ENCODE results near the gene SLC41A3. TPM values are rescaled to one million over a fixed set of nuclear protein-coding genes. Genes with fewer than 3 reads are reported as not detected.

The SLC41A3 gene
- total and polyA plus RNA-seq, 2 of the 8 experiments (the other 6 are each of a cell fraction or from before 2014, with no cell fraction given), result 30.2 to 56.4 TPM

GRCh38 chr3:126108676-126109050 is 24.7 kb upstream of the SLC41A3 start:
- Histone ChIP-seq H3K4me3 (ENCODE audit: extremely low read depth in 1 of 4, insufficient read depth in 2 of 4, low read depth in 3 of 4, low read length in 4 of 4) (no peak overlapping the region), H3K27ac (ENCODE audit: low read depth, low read length) (no peak overlapping the region), H3K27me3 (replicated peaks in 1 of 4; ENCODE audit: control insufficient read depth in 3 of 4, extremely low read depth in 1 of 4, insufficient read depth in 3 of 4, low read length in 3 of 4) (0 out of 7 replicates have a peak, but pooled peaks cover 0 to 2% (median 0%) of the 10 kb centered on the region in 4 experiments), H3K23ac (ENCODE audit: insufficient read length) (no peak overlapping the region), H3K79me2 (ENCODE audit: control insufficient read depth in 1 of 2, insufficient read depth in 2 of 2, low read length in 2 of 2) (no peaks in the 10 kb centered on the region), H3K9ac (replicated peaks in 1 of 4; ENCODE audit: extremely low read depth in 1 of 4, low read depth in 3 of 4, low read length in 3 of 4) (no peak overlapping the region), H4K20me1 (replicated peaks in 1 of 2; ENCODE audit: control insufficient read depth in 1 of 2, insufficient read depth in 2 of 2, low read length in 2 of 2) (no peaks in the 10 kb centered on the region), H3K4me1 (replicated peaks in 1 of 4; ENCODE audit: control insufficient read depth in 3 of 4, insufficient read depth in 4 of 4, low read length in 3 of 4) (no peaks in the 10 kb centered on the region), H3K79me1 (ENCODE audit: low read depth, low read length) (no peaks in the 10 kb centered on the region), H3K18ac (ENCODE audit: extremely low read depth, low read length) (no peak overlapping the region), H3K4ac (replicated peaks; ENCODE audit: insufficient read length, low read depth, low read length) (no peak overlapping the region), H2BK20ac (ENCODE audit: low read length) (no peak overlapping the region), H2AFZ (ENCODE audit: low read length) (no peak overlapping the region), H3K14ac (ENCODE audit: insufficient read length) (no peak overlapping the region), H4K91ac (replicated peaks; ENCODE audit: insufficient read length, low read length) (no peak overlapping the region), H2BK120ac (replicated peaks; ENCODE audit: low read depth, low read length) (no peak overlapping the region), H3K36me3 (ENCODE audit: control insufficient read depth in 2 of 4, insufficient read depth in 4 of 4, low read length in 3 of 4) (no peaks in the 10 kb centered on the region), H3K56ac (replicated peaks; ENCODE audit: insufficient read length, low read depth, low read length) (no peak overlapping the region), H3K23me2 (ENCODE audit: low read depth, low read length) (no peaks in the 10 kb centered on the region), H2AK5ac (ENCODE audit: low read depth, low read length) (no peak overlapping the region), H2BK5ac (ENCODE audit: low read depth, low read length) (no peak overlapping the region), H4K8ac (ENCODE audit: extremely low read depth, insufficient read depth, low read length) (no peak overlapping the region), H2BK12ac (ENCODE audit: low read depth, low read length) (no peak overlapping the region), H3K9me3 (ENCODE audit: insufficient read depth in 2 of 2, low read depth in 1 of 2, low read length in 1 of 2) (no peaks in the 10 kb centered on the region), H3K4me2 (ENCODE audit: insufficient read depth in 1 of 2, low read depth in 2 of 2, low read length in 2 of 2) (no peak overlapping the region), H2BK15ac (ENCODE audit: low read length) (no peak overlapping the region), H4K5ac (ENCODE audit: insufficient read length, low read depth, low read length) (no peak overlapping the region)
- POLR2A ChIA-PET (ENCODE audit: partially characterized antibody), result no interaction called here
- CTCF ChIA-PET (ENCODE audit: partially characterized antibody), result interaction anchor here (0.8 to 3.2 kb wide), 3 partner anchors 16 to 136 kb away, joined by 4 to 16 read pairs (median 4); no protein-coding TSS in a partner anchor
- 90% methylated on average over 5 of the region's 5 CpGs; no CpG with 5 or more reads in 1 of the 2 experiments for WGBS, 2 experiments (ENCODE audit: extremely low coverage in 1 of 2, insufficient coverage in 1 of 2, insufficient read length in 1 of 2, insufficient replicate concordance in 2 of 2, low coverage in 1 of 2, low lambda C conversion rate in 2 of 2, missing lambda C conversion rate in 1 of 2)
- DNase-seq (ENCODE audit: low read depth in 1 of 2, low spot score in 2 of 2), result peak in 1 of 2 experiments; percentile 20
- no peak for FAIRE-seq
- TF ChIP-seq PHF8 (conservative IDR thresholded peaks at IDR 0.05; ENCODE audit: low read depth, low read length) (no peak), RXRA (IDR thresholded peaks at IDR 0.05; ENCODE audit: insufficient read depth, low read depth, low read length) (no peak), BACH1 (IDR thresholded peaks at IDR 0.05; ENCODE audit: low read length) (no peak), ZNF274 (IDR thresholded peaks at IDR 0.05; ENCODE audit: borderline replicate concordance, extremely low read depth, low read length) (no peak), NRF1 (IDR thresholded peaks at IDR 0.05; ENCODE audit: low read depth, low read length) (no peak), SP2 (IDR thresholded peaks at IDR 0.05; ENCODE audit: low read length) (no peak), RFX5 (IDR thresholded peaks at IDR 0.05; ENCODE audit: borderline replicate concordance, low read depth, low read length) (no peak), MAFK (IDR thresholded peaks at IDR 0.05; ENCODE audit: low read depth, low read length) (no peak), SIN3A (conservative IDR thresholded peaks at IDR 0.05 in 1 of 2, IDR thresholded peaks at IDR 0.05 in 1 of 2; ENCODE audit: low read depth in 1 of 2, low read length in 2 of 2) (no peak), GABPA (IDR thresholded peaks at IDR 0.05; ENCODE audit: borderline replicate concordance, insufficient read depth, low read length) (no peak), HDAC6 (IDR thresholded peaks at IDR 0.05; ENCODE audit: low read depth, low read length) (no peak), RBBP5 (IDR thresholded peaks at IDR 0.05; ENCODE audit: borderline replicate concordance, low read depth, low read length) (no peak), TEAD4 (IDR thresholded peaks at IDR 0.05; ENCODE audit: low read depth, low read length) (no peak), KDM5A (IDR thresholded peaks at IDR 0.05; ENCODE audit: low read length) (no peak), RAD21 (IDR thresholded peaks at IDR 0.05 in 1 of 2, conservative IDR thresholded peaks at IDR 0.05 in 1 of 2; ENCODE audit: low read depth in 2 of 2, low read length in 2 of 2) (no peak)
